ENCODE results near the gene DDX47.

The DDX47 gene

DNA sequence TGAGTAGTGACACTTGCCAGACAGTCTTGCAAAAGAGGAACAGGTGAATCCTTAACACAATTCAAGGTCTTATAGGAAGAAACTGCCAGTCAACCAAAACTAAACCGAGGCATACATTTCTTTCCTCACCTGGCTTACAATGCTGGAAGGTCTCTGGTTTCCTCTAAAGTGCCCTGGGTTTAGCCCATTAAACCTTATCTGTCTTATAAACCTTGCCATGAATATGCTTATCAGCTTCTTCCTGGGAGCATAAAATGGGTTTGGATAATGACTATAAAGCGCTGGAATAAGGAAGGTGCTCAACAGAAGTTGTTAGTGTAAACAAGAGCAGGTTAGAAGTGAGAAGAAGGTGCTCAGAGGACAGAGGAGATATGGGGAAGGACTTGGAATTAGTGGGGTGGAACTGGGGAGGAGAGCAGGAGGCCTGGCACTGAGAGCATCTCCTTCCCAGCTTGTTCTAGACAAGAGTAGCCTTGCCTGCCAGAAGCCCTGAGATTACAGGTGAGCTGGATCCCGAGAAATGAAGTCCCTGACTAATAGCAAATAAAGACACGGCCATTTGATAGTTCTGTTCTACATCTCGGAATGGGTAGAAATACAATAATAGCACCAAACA is 64.1 kb downstream of the DDX47 start:
- DNase-seq = no peak

DNA sequence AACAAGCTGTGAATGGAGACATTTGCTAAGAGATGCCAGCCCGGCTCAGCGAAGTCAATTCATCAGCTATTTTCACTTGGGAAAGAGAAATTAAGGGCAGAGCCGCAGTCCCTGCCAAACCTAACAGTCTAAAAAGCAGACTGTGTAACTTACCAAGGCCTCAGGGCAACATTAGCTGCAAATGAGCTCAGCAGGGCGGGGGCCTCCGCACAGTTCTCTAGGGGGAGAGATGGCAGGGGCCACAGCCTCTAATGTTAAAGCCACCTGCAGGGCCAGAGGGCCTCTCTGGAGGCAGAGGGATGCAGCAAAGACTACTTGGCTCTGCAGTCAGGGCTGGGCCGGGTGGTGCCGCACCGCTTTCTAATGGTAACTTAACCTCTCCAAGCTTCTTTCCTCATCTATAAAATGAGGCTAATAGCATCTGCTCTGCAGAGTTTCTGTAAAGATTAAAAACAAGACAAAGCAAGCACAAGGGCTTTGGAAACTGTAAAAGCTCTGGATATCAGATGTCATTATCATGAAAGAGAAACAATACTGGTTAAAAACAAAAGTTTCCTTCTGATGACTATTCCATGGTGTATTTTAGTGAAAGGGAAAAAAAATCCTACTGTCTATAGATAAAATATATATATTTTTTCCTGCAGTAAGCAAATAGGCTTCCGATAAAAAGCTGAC is 64.8 kb downstream of the DDX47 start:
- no peak for DNase-seq
